ENCODE data around the gene CSF1R. TPM values are rescaled to one million over a fixed set of nuclear protein-coding genes. Genes with fewer than 3 reads are reported as not detected.

The CSF1R gene
- total and polyA plus RNA-seq, 2 donors (not counting 3 experiments of a cell fraction or from before 2014, with no cell fraction given) = not detected

- DNase-seq (ENCODE audit: low read depth, low spot score) = no peak
- dilution Hi-C loops (cut with MboI; ENCODE audit: extremely low pct_ligation_motif_present, low sequenced_read_pairs) (no loop called here), intact Hi-C loops (cut with micrococcal nuclease) (no loop called here)
- Histone ChIP-seq H3K9me3 (replicated peaks; ENCODE audit: control insufficient read depth, insufficient read depth, low read length) (no peaks in the 10 kb centered on the region), H3K9ac (replicated peaks; ENCODE audit: extremely low read depth, insufficient read depth, low read length) (no peak overlapping the region), H3K27ac (ENCODE audit: insufficient read depth, low read depth, low read length) (no peak overlapping the region), H3K36me3 (ENCODE audit: control insufficient read depth in 2 of 2, extremely low read depth in 1 of 2, insufficient read depth in 2 of 2, low read length in 2 of 2) (no peaks in the 10 kb centered on the region), H3K4me3 (replicated peaks in 1 of 3; ENCODE audit: insufficient read depth in 1 of 3, low read depth in 1 of 3, low read length in 3 of 3) (no peak overlapping the region), H2AFZ (ENCODE audit: low read depth, low read length) (no peak overlapping the region), H3K4me1 (ENCODE audit: control insufficient read depth, extremely low read depth, insufficient read depth, low read length) (no peaks in the 10 kb centered on the region), H3K9me1 (replicated peaks; ENCODE audit: control insufficient read depth, extremely low read depth, insufficient read depth, low read length) (no peaks in the 10 kb centered on the region), H4K20me1 (replicated peaks; ENCODE audit: control insufficient read depth, extremely low read depth, insufficient read depth, low read length) (no peaks in the 10 kb centered on the region), H3K27me3 (ENCODE audit: control insufficient read depth in 2 of 2, insufficient read depth in 2 of 2, low read length in 2 of 2) (peaks cover 4 to 5% of the 10 kb centered on the region in 2 experiments), H3K79me2 (ENCODE audit: control insufficient read depth, insufficient read depth, low read length) (no peaks in the 10 kb centered on the region), H3K4me2 (ENCODE audit: insufficient read depth, low read length) (no peak overlapping the region)
- FAIRE-seq = no peak
- CTCF ChIA-PET = interaction anchor here (1.3 to 2.1 kb wide), 3 partner anchors 11 to 120 kb away, joined by 3 to 7 read pairs (median 5); no protein-coding TSS in a partner anchor
- no TSS peak for BruUV-seq (replicated peaks)
- POLR2A ChIA-PET = interaction anchor here (0.7 kb wide), 1 partner anchor 121 kb away, joined by 3 read pairs; no protein-coding TSS in a partner anchor
- no peak for TF ChIP-seq EZH2 (IDR thresholded peaks at IDR 0.05; ENCODE audit: borderline replicate concordance, low read depth, low read length, severe bottlenecking)
- no peak for TF ChIP-seq JUN (IDR thresholded peaks at IDR 0.05; ENCODE audit: borderline replicate concordance, insufficient read depth, insufficient read length, low read depth)
- TF ChIP-seq POLR2A (IDR thresholded peaks at IDR 0.05; ENCODE audit: low read depth, low read length) = no peak
- TF ChIP-seq, protein P1, sequence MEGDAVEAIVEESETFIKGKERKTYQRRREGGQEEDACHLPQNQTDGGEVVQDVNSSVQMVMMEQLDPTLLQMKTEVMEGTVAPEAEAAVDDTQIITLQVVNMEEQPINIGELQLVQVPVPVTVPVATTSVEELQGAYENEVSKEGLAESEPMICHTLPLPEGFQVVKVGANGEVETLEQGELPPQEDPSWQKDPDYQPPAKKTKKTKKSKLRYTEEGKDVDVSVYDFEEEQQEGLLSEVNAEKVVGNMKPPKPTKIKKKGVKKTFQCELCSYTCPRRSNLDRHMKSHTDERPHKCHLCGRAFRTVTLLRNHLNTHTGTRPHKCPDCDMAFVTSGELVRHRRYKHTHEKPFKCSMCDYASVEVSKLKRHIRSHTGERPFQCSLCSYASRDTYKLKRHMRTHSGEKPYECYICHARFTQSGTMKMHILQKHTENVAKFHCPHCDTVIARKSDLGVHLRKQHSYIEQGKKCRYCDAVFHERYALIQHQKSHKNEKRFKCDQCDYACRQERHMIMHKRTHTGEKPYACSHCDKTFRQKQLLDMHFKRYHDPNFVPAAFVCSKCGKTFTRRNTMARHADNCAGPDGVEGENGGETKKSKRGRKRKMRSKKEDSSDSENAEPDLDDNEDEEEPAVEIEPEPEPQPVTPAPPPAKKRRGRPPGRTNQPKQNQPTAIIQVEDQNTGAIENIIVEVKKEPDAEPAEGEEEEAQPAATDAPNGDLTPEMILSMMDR (IDR thresholded peaks at IDR 0.05; ENCODE audit: extremely low read depth in 1 of 2, insufficient read depth in 1 of 2, low read depth in 1 of 2, low read length in 2 of 2) = no peak
- TF ChIP-seq MAX (IDR thresholded peaks at IDR 0.05; ENCODE audit: insufficient read depth, insufficient read length) = no peak
- no peak for TF ChIP-seq POLR2AphosphoS5 (IDR thresholded peaks at IDR 0.05; ENCODE audit: insufficient read depth, low read depth, low read length)
- TF ChIP-seq FOS (IDR thresholded peaks at IDR 0.05; ENCODE audit: borderline replicate concordance, insufficient read depth, low read length) = no peak
- TF ChIP-seq MYC (IDR thresholded peaks at IDR 0.05; ENCODE audit: low read depth, low read length) = no peak
- no peak for TF ChIP-seq GATA2 (IDR thresholded peaks at IDR 0.05; ENCODE audit: insufficient read depth, insufficient read length, low read depth, low read length)
Measured at GRCh38 chr5:150111122-150111521, 24.8 kb upstream of the CSF1R start.
